Measurements from ENCODE around the gene MYRFL.

- TF ChIP-seq POLR2A (IDR thresholded peaks at IDR 0.05; ENCODE audit: low read length): no peak
- no peak for TF ChIP-seq GATA1 (IDR thresholded peaks at IDR 0.05; ENCODE audit: low read depth, low read length)
Measured at GRCh38 chr12:69993433-69993832, 168.4 kb downstream of the MYRFL start.
